Suppressor macrophage treated with lipopolysaccharide for 1 hour (primary cell): ENCODE measurements around the gene LMCD1.
A peak's percentile ranks its signal among the peaks of the same experiment; 100 is the strongest.

Source experiments
- DNase-seq, 3 donors: peaks; one replicate each; pipeline ENCODE4 v3.0.0-alpha.2; 2020 to 2022

The LMCD1 gene

GRCh38 chr3:8501371-8502131 is at the start of gene LMCD1:
Gene LMCD1, plus strand, starts transcription at chr3:8501823. Its CDS starts 116 bp downstream, at chr3:8501939.
- DNase-seq = peak; percentile 86 to 92 (median 90)

GRCh38 chr3:8452112-8452511 is 49.5 kb upstream of the LMCD1 start:
- DNase-seq = no peak

GRCh38 chr3:8453153-8453552 is 48.5 kb upstream of the LMCD1 start:
- DNase-seq = no peak

GRCh38 chr3:8455526-8456411 is 45.9 kb upstream of the LMCD1 start:
- DNase-seq = no peak

GRCh38 chr3:8456412-8456811 is 45.2 kb upstream of the LMCD1 start:
- DNase-seq = no peak

- DNase-seq = no peak
These were observed 44.6 kb upstream of the LMCD1 start for GRCh38 chr3:8457039-8457438.

- no peak for DNase-seq
These were observed 43.4 kb upstream of the LMCD1 start for GRCh38 chr3:8458238-8458661.

GRCh38 chr3:8458711-8459110 is 42.9 kb upstream of the LMCD1 start:
- DNase-seq = no peak

- DNase-seq = no peak
These were observed 41.4 kb upstream of the LMCD1 start for GRCh38 chr3:8460050-8460708.

GRCh38 chr3:8460815-8461456 is 40.7 kb upstream of the LMCD1 start:
- no peak for DNase-seq

- no peak for DNase-seq
These were observed 37.0 kb upstream of the LMCD1 start for GRCh38 chr3:8464668-8465067.

GRCh38 chr3:8466526-8466925 is 35.1 kb upstream of the LMCD1 start:
- DNase-seq = no peak

GRCh38 chr3:8470801-8471200 is 30.8 kb upstream of the LMCD1 start:
- DNase-seq = no peak

GRCh38 chr3:8472549-8472948 is 29.1 kb upstream of the LMCD1 start:
- DNase-seq = no peak

- DNase-seq = no peak
These were observed 28.6 kb upstream of the LMCD1 start for GRCh38 chr3:8473029-8473428.

- DNase-seq = no peak
These were observed 27.6 kb upstream of the LMCD1 start for GRCh38 chr3:8473990-8474389.

GRCh38 chr3:8474991-8475390 is 26.6 kb upstream of the LMCD1 start:
- DNase-seq = no peak

GRCh38 chr3:8480699-8481098 is 20.9 kb upstream of the LMCD1 start:
- no peak for DNase-seq

GRCh38 chr3:8481380-8481779 is 20.2 kb upstream of the LMCD1 start:
- DNase-seq = no peak

- DNase-seq = no peak
These were observed 19.4 kb upstream of the LMCD1 start for GRCh38 chr3:8482263-8482662.

GRCh38 chr3:8482960-8483665 is 18.5 kb upstream of the LMCD1 start:
- DNase-seq = no peak

- no peak for DNase-seq
These were observed 17.0 kb upstream of the LMCD1 start for GRCh38 chr3:8484409-8485140.
